ENCODE measurements around the gene GPC3. TPM values are rescaled to one million over a fixed set of nuclear protein-coding genes. Genes with fewer than 3 reads are reported as not detected.

The GPC3 gene
- polyA plus RNA-seq, 1 experiment: not detected

GRCh38 chrX:133926099-133926498, 59.3 kb downstream of the GPC3 start:
- CTCF ChIA-PET: no interaction called here
- no peak for TF ChIP-seq CTCF (IDR thresholded peaks at IDR 0.05; ENCODE audit: insufficient read depth, low read depth, low read length)
- H3K27me3 ChIP-seq (ENCODE audit: control insufficient read depth, insufficient read depth, low read length): no peaks in the 10 kb centered on the region
- no peak overlapping the region for H3K4me3 ChIP-seq (ENCODE audit: low read depth, low read length)
- POLR2A ChIA-PET: no interaction called here
- no peak for DNase-seq (ENCODE audit: low read depth)
- H3K36me3 ChIP-seq (ENCODE audit: control insufficient read depth, insufficient read depth, low read length): no peaks in the 10 kb centered on the region

- no peak for TF ChIP-seq CTCF (IDR thresholded peaks at IDR 0.05; ENCODE audit: insufficient read depth, low read depth, low read length)
- ChIA-PET CTCF (no interaction called here), POLR2A (no interaction called here)
- DNase-seq (ENCODE audit: low read depth): no peak
- H3K36me3 ChIP-seq (ENCODE audit: control insufficient read depth, insufficient read depth, low read length): no peaks in the 10 kb centered on the region
- H3K4me3 ChIP-seq (ENCODE audit: low read depth, low read length): no peak overlapping the region
- no peaks in the 10 kb centered on the region for H3K27me3 ChIP-seq (ENCODE audit: control insufficient read depth, insufficient read depth, low read length)
Measured at GRCh38 chrX:133924548-133924947, 60.8 kb downstream of the GPC3 start.

DNA sequence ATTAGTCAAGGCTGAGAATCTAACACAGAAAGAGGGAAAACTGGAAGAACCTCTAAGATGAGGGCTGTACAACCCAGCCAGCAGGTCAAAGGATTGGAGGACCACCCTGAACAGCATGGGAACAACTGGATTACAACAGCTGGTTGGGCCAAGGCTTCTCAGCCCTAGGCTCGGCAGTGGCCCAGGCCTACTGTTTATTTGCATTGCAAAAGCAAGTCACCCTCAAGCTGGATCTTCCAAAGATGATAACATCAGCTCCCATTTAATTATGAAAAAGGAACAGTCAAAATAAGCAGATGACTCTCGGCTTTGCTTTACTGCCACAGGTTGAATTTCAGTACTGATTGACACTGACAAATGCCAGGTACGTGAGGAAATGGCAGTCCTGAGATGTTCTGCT, 61.8 kb downstream of the GPC3 start:
- DNase-seq (ENCODE audit: low read depth): no peak
- Histone ChIP-seq H3K27me3 (ENCODE audit: control insufficient read depth, insufficient read depth, low read length) (no peaks in the 10 kb centered on the region), H3K36me3 (ENCODE audit: control insufficient read depth, insufficient read depth, low read length) (no peaks in the 10 kb centered on the region), H3K4me3 (ENCODE audit: low read depth, low read length) (no peak overlapping the region)
- ChIA-PET POLR2A (no interaction called here), CTCF (interaction anchor here (2.0 kb wide), 1 partner anchor 9 kb away, joined by 6 read pairs; no protein-coding TSS in a partner anchor)
- TF ChIP-seq CTCF (IDR thresholded peaks at IDR 0.05; ENCODE audit: insufficient read depth, low read depth, low read length): no peak

GRCh38 chrX:133923113-133923512, 62.3 kb downstream of the GPC3 start:
- ChIA-PET POLR2A (no interaction called here), CTCF (interaction anchor here (2.0 kb wide), 1 partner anchor 9 kb away, joined by 6 read pairs; no protein-coding TSS in a partner anchor)
- Histone ChIP-seq H3K27me3 (ENCODE audit: control insufficient read depth, insufficient read depth, low read length) (no peaks in the 10 kb centered on the region), H3K36me3 (ENCODE audit: control insufficient read depth, insufficient read depth, low read length) (no peaks in the 10 kb centered on the region), H3K4me3 (ENCODE audit: low read depth, low read length) (no peak overlapping the region)
- DNase-seq (ENCODE audit: low read depth): no peak
- TF ChIP-seq CTCF (IDR thresholded peaks at IDR 0.05; ENCODE audit: insufficient read depth, low read depth, low read length): no peak

DNA sequence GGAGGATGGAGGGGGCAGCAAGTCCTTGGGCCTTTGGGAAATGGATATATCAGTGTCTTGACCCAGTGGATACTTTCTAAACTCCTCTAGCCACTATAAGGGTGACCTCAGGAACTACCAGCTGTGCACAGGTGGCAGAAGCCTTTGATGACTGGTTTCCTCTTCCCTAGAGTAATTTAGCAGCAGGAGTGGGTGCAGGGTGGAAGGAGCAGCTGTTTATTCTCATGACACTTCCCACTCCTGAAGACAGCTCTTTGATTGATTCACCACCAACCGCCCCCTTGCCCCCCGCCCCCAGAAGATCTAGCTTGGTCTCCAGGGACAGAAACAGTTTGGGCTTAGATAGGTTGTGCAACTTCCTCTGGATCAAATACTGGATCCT, 63.0 kb downstream of the GPC3 start:
- no peaks in the 10 kb centered on the region for H3K27me3 ChIP-seq (ENCODE audit: control insufficient read depth, insufficient read depth, low read length)
- no peak for TF ChIP-seq CTCF (IDR thresholded peaks at IDR 0.05; ENCODE audit: insufficient read depth, low read depth, low read length)
- no peak for DNase-seq (ENCODE audit: low read depth)
- POLR2A ChIA-PET: no interaction called here
- CTCF ChIA-PET: interaction anchor here (2.0 kb wide), 1 partner anchor 10 kb away, joined by 6 read pairs; no protein-coding TSS in a partner anchor
- no peaks in the 10 kb centered on the region for H3K36me3 ChIP-seq (ENCODE audit: control insufficient read depth, insufficient read depth, low read length)
- H3K4me3 ChIP-seq (ENCODE audit: low read depth, low read length): no peak overlapping the region

Data from BJ (cell line).